ENCODE data around the gene BTBD2.
A peak's percentile ranks its signal among the peaks of the same experiment; 100 is the strongest.

Gene BTBD2

DNA sequence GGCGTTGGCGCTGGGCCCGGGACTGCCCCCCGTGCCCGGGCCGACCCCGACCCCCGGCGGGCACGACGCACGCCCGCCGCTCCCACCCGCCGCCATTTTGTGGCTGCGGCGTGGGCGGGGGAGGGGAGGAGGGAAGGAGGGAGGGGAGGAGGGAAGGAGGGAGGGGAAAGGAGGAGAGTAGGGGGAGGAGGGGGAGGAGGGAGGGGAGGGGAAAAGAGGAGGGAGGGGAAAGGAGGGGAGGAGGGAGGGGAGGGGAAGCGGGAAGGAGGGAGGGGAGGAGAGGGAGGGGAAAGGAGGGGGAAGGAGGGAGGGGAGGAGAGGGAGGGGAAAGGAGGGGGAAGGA lies at the start of gene BTBD2:
BTBD2 (minus strand) TSS at position 107 of the 343 bp plus-strand sequence; CDS start at position 96, 11 bp downstream.
- DNase-seq = peak; percentile 25

DNA sequence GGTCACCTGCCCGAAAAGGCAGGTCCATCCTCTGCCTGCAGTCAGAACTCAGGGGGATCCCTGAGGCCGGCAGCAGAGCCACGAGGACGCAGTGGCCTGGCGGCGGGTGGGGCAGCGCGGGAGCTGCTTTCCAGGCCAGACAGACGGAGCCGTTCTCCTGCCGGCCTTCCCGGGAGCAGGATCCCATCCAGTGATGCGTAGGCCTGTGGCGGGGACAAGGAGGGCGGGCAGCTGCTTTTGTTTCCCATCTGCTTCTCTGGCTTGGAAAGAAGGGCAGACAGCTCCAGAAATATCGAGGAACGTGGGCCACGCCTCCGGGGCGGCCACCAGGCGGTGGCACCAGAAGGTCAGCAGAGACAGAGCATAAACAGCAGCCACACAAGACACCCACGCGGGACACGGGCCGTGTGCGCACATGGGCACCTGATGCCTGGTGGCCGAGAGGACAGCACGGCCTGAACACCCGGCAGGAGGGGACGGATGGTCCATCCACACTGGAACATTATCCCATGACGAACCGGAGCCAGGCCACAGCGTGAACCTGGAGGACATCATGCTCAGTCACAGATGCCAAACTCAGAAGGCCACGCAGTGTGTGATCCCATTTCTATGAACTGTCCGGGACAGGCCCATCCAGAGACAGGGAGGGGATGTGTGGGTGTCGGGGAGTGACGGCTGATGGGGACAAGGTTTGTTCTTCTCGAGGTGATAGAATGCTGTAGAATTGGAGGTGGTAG lies 49.4 kb upstream of the BTBD2 start:
- DNase-seq = no peak

DNA sequence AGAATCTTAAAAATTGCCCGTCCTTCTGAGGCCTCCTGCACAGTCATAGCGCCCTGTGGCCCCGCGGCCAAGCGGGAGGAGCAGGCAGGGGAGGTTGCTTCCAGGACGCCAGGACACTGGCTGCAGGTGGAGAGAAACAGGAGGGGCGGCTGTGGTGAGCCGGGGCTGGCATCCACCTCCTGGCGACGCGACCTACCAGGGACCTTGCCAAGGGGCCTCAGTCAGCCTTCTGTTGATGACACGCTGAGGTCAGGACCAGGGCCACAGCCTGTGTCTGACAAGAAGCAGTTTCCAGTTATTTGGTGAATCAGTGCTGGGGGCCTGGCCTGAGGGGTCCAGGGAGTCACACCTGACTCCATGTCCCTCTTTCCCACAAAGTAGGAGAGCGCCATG lies 48.9 kb upstream of the BTBD2 start:
- no peak for DNase-seq

DNA sequence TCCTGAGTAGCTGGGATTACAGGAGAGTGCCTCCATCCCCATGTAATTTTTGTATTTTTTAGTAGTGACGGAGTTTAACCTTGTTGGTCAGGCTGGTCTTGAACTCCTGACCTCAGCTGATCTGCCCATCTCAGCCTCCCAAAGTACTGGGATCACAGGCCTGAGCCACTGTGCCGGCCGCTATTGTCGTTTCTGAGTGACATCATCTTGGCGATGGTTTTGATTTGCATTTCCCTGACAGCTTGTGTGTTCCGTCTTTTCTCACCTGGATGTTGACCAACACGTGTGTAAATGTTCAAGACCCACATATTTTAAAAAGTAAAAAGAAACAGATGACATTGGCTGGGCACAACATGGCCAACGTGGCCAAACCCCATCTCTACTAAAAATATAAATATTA lies 48.3 kb upstream of the BTBD2 start:
- no peak for DNase-seq

DNA sequence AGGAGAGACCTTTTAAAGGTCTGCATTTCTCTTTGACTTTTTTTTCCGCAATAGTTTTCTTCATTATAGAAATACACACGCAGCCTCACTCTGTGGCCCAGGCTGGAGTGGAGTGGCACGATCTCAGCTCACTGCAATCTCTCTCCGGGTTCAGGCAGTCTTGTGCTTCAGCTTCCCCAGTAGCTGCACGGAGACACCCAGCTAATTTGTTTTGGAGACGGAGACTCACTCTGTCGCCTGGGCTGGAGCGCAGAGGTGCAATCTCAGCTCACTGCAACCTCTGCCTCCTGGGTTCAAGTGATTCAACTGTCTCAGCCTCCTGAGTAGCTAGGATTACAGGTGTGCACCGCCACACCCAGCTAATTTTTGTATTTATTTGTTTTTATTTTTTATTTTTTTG lies 47.3 kb upstream of the BTBD2 start:
- DNase-seq = no peak

DNA sequence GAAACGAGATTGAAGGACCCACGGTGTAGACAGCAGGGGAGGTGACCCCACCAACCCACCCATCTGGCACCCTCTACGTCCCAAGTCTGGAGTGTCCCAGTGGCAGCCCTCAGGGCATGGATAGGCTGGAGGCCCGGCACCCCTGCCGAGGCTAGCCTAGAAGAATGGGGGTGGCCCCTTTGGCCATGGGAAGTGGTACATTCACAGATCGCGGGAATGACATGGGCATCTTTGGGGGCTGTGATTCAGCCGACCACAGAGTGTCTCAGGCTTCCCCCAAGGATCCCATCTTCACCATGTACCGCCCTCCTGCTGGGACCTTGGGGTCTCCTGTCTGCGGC lies 46.8 kb upstream of the BTBD2 start:
- DNase-seq = no peak

DNA sequence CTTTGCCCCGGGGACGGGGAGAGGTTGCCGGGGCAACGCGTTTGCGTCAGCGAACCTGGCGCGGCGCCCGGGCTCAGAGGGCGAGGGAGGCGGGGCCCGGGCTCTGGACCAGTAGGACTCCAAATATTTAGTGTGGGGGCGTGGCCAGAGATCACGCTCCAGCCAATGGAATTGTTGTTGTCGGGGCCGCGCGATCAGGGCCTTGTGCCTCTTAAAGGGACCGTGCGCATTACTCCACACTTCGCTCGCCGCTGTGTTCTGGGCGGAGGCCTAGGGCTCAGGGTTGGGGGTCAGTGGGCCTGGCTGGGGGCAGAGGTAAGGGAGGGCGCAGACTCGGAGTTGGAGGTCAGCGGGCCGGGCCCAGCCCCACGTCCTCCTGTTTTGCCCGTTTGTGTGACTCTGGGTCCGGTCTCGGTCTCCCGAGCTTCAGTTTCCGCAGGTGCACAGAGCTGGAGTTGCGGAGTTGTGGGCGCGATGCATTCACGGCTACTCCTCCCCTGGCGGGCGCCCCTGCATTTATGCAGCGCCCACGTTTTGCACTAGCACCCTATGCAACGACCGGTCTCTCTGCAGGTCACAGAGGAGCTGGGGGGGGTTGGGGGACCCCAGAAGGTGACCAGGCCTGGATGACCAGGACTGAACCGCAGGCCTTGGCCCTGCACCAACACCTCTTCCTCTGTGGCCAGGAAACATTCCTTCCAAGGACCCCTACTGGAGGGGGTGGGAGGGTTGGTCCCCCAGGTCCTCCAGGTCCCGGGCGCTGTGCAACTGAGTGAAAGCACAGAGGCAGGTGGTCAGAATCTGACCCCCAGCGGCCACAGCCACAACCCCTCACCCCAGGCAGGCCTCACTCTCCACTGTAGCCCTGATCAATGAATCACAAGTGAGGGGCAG lies 46.2 kb upstream of the BTBD2 start:
- peak; percentile 91 for DNase-seq

DNA sequence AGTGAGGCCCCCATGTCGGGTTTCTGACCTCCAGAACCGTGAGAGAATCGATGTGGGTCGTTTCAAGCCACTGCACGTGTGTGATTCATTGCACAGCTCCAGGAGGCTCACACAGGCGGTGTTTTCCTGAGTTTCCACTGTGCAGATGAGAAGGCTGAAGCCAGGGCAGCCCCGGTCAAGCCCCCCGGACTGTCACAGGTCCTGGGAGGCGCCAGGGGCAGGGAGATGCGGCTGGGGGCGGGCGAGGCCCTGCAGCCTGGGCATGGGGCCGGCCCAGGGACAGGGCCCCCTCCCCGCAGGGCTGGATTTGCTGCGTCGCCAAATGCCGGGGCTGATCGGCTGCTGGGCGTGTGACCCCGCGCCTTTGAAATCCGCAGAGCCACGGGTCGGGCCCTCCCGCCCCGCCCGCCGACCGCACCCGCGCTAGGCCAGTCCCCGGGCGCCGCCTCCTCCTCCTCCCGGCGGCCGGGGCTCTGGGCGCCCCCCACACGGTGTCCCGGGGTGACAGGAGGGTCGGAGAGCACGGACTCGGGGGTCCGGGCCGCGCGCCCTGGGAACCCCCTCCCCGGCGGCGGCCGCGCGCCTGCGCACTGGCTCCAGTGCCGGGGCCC lies 45.5 kb upstream of the BTBD2 start:
- no peak for DNase-seq

DNA sequence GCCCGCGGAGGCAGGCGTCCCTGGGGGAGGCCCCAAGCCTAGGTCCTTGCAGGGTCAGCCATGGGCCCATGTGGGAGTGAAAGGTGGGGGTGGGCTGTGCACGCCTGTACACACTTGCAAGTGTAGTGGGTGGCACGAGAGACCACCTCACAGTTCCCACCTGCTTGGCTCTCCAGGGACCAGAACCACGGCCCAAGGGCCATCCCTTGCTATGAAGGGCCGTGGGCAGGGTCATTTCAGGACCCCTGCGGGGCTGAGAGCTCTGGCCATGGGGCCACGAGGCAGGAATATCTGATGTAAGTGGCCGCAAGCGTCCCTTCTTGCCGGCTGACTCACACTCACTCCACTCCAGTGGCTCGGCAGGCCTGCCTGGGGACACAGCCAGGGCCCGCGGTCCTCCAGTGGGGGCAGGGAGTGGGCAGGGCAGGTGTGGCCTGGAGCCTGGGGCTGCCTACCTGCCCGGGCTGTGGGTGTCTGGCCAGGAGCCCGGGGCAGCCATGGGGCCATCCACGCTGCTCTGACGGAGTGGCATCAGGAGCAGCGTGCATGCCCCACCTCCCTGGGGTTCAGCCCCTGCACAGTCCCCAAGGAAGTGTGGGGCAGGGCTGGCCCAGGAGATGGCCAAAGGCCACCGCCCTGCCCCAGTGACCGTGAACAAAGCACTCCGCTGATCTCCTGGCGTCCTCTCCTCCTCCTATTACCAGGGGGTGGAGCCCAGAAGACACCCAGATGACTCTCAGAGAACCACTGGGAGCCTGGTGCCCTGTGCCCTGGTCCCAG lies 44.1 kb upstream of the BTBD2 start:
- DNase-seq = peak; percentile 47

DNA sequence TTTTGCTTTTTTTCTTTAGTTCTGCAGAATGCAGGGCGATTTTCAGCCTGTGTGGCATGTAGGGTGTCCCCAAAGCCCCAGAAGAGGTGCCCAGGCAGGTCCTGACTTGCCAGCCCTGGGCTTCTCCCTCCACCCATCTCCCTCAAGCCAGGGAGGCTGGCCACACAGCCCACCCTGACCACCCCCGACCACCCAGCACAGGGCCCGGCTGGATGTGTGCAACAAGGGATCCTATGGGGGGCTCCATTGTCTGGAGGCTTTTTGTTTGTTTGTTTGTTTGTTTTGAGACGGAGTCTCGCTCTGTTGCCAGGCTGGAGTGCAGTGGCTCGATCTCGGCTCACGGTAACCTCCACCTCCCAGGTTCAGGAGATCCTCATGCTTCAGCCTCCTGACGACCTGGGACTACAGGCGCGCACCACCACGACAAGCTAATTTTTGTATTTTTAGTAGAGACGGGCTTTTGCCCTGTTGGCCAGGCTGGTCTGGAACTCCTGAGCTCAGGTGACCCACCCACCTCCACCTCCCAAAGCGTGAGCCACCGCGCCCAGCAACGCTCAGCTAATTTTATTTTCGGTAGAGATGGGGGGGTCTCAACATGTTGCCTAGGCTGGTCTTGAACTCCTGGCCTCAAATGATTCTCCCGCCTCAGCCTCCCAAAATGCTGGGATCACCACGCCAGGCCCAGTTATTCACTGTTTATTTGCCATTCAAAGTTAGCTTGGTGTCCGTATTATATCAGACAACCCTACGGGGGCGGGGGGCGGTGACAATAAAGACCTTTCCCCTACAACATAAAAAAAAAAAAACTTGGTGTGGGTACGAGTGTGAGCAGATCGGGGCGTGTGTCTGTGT lies 43.3 kb upstream of the BTBD2 start:
- DNase-seq = no peak

DNA sequence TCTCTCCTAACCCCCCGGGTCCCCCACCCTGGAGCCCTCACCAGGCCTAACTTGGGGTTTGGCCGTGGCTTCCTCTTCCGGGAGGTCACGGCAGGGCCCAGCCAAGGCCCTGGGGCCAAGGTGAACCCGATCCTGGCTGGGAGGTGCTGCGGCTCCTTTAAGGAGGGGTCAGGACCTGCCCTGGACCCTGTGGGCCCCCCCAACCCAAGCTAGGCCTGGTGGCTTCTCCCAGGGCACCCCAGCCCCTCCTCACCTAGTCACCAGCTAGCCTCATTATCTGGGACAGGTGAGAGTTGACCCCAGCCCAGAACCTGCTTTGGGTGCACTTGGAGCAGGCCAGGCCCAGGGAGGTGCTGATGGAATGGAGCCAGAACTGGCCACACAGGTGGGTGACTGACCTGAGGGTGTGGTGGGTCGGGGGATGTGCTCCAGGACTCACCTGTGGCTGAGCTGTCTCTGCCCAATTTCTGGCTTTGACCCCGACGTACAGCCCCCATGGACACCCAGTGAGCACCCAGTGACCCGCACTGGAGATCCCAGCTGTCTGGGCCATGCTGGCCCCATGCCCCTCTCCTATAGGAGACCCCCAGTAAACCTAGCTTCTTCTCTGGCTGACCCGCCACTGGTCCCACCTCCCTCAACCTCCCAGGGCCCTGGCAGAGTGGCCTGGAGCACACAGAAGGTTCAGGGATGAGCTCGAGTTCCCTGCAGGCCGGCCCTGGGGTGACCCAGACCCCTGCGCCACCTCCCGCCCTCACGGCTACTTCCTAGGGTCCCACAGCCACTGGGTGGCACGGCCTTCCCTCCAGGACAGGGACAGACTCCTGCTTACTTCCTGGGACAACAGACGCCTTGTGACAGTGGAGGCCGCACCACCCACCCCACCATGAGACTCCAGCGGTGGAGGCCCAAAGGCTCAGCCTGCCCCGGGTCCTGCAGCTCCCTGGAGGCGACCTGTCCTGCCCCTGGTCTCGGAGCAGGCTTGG lies 42.3 kb upstream of the BTBD2 start:
- no peak for DNase-seq

DNA sequence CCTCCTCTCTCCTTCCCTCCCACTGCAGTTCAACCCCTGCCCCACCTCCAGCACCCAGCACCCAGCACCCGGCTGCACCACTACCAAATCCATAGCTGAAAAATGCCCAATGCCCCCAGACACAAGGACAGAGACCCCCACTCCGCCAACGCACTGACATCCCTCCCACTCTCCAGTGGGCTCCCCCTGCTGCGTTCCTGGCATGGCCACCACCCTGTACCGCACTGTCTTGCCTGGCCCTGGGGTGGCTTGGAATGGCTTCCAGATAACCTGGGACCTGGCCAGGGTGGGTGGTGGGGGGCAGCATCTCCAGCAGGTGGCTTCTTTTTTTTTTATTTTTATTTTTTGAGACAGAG lies 41.3 kb upstream of the BTBD2 start:
- no peak for DNase-seq

DNA sequence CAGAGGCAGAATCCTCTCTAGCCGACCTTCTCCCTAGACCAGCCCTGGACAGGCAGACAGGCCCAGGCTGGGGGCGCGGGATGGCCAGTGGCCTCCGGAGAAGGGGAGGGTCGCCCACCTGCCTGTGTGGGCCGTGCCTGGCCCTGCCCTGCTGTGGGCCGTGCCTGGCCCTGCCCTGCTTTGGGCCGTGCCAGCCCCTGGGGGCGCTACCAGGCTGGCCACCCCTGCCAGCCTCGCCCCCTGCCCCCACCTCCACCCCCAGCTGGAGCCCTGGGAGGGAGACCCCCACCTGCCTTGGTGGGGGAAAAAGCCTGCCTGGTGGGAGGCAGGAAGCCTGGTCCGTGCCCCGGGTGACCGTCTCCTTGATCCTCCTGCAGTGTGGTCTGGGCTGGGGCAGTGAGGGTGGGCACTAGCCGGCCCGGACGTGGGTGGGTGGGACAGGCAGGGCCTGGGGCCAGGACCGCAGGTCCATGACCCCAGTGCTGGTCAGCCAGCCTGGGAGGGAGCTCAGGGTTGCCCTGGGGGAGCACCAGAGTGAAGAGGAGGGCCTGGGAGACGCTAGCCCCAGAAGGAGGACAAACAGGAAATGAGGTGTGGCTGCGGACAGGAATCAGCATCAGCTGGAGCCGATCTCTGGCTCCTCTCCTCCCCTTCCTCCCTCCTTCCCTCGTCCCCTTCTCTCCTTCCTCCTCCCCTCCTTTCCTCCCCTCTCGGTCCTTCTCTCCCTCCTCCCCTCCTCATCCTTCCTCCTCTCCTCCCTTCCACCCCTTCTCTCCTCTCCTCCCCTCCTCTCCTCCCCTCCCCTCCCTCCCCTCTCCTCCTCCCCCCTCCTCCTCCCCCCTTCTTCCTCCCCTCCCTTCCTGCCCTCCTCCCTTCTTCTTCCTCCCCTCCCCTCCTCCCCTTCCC lies 40.7 kb upstream of the BTBD2 start:
- DNase-seq = peak; percentile 44

DNA sequence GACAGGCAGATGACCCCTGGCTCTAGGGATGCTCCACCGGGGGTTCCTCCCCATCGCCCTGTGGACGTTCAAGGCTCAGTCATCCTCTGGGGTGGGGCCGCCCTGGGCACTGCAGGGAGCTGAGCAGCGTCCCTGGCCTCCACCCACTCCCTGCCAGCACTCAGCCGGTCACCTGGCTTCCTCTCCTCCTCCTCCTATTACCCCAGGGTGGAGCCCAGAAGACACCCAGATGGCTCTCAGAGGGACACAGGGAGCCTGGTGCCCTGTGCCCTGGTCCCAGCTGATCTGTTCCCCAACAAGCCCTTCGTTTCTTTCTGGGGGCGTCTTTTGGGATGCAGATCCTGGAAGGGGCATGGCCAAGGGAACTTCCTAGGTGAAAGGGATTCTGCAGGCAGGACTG lies 39.2 kb upstream of the BTBD2 start:
- DNase-seq = peak; percentile 44

DNA sequence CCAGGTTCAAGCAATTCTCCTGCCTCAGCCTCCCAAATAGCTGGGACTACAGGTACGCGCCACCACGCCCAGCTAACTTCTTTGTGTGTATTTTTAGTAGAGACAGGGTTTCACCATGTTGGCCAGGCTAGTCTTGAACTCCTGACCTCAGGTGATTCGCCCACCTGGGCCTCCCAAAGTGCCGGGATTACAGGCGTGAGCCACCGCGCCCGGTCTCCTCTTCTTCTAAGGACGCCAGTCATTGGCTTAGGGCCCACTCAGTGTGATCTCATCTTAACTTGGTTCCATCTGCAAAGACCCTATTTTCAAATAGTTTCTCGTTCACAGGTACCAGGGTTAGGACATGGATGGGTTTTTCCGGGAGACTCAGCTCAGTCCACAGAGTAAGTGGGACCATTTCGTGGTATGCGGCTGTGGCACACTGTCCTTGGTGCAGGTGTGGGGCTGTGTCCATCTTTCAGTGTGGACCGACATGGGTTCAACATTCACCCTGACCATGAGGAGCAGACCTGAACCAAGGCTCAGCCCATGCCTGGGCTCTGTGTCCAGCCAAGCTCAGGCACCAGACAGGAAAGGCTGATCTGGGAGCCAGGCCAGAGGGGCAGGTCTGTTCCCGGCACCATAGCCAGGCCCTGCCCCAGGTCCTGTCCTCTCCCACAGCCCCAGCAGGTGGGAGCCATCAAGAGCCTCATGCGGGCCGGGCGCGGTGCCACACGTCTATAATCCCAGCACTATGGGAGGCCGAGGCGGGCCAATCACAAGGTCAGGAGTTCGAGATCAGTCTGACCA lies 38.3 kb upstream of the BTBD2 start:
- DNase-seq = no peak

DNA sequence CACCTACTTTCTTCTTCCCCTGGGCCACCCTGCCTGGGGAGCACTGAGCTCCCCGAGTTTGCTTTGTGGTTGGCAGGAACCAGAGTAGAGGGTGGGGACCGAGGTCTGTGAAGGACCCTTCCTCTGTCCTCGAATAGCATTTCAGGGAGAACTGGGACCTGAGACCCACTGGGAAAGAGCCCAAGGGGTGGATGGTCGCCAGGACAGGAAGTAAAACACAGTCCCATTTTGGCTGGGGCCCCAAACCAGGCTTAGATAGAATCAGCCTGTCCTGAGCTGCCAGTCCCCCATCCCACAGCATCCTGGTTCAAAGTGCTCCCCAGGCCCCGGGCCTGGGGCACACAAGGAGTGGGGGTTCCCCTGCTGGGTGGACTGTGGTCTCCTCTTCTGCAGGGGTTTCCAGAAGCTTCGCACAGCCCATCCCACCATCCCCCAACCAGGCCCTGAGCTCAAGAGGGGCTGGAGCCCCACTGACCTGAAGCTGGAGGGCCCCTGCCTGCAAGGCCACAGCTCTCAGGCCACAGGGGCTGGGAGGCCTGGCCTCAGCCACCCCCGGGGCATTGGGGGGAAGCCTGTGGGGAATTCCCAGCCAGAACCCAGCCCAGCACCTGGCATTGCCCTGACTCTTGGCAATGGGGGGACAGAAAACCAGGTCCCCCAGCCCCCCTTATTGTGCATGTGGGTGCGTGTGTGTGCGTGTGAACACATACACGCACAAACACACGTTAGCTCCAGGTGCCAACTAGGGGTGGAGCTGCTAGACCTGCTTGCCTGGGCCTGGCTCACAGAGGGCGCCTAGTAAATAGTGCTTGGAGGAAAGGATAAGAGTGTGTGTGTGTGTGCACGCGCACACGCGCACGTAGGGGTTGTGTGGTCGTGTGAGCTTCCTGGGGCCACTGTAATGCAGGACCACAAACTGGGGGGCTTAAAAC lies 36.5 kb upstream of the BTBD2 start:
- peak; percentile 29 for DNase-seq

DNA sequence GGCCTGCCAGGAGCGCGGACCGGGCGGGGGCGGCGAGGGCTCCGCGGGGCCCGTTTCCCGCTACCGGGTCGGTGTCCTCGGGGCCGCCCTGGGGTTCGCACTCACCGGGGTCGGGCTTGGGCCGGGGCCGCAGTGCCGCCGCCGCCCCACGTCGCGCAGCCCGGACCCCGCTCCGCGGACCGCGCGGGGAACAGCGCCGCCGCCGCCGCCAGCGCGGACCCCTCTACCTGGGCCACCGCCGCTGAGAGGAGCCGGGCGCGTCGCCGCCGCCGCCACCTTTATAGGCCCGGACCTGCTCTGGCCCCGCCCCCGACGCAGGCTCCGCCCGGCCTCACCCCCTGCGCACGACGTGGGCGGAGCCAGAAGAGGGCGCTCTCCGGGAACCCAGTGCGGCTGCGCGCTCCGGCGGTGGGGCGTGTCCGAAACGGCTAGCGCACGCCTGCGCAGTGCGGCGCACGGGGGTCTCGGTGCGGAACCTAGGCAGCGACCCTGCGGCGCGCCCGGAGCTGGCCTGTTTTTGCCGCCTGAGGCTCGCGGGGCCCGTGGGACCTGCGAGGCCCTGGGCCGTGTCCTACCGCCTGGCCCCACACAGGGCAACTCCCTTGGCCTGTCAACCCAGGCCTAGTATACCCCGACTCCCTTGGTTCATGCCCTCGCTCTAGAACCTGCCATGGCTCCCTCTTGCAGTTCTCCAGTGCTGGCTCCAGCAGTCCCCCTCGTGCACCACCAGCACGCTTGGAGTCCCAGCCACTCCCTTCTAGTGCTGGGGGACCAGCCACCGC lies 35.7 kb upstream of the BTBD2 start, which contains the start of gene MKNK2:
MKNK2 (minus strand) TSS at position 254 of the 782 bp plus-strand sequence. CDS start 393 bp downstream, outside the sequence.
- DNase-seq = no peak
